ELF-1 (cell line): ENCODE measurements around the gene IL19.
A peak's percentile ranks its signal among the peaks of the same experiment; 100 is the strongest.

ENCODE experiments used
- DNase-seq: peaks from one replicate; pipeline ENCODE4 v3.0.0-alpha.2; 2016; ENCODE audit warnings: low read depth, low spot score

IL19 gene, protein sequence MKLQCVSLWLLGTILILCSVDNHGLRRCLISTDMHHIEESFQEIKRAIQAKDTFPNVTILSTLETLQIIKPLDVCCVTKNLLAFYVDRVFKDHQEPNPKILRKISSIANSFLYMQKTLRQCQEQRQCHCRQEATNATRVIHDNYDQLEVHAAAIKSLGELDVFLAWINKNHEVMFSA

GRCh38 chr1:206770531-206771337 is at the start of gene IL19:
TSS of gene IL19 (plus strand) at chr1:206770773. CDS start at chr1:206836663, 65,890 bp downstream.
- DNase-seq, result peak; percentile 76

DNA sequence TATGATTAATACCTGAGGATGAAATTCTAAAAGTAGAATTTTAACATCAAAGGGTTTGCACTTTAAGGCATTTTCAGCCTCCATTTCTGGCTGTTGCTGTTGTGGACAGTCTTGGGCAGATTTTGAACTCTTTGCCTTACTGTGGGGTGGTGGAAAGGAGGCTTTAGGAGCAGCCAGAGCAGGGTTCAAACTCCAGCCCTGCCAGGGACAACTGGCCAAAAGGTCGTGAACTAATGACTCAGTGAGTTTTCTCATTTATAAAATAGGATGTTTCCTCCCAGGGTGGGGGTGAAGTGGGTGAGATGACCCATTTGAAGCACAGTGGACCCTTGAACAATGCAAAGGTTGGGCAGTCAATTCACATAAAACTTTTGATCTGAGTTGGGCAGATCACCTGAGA is 49.1 kb upstream of the IL19 start:
- DNase-seq, result no peak

DNA sequence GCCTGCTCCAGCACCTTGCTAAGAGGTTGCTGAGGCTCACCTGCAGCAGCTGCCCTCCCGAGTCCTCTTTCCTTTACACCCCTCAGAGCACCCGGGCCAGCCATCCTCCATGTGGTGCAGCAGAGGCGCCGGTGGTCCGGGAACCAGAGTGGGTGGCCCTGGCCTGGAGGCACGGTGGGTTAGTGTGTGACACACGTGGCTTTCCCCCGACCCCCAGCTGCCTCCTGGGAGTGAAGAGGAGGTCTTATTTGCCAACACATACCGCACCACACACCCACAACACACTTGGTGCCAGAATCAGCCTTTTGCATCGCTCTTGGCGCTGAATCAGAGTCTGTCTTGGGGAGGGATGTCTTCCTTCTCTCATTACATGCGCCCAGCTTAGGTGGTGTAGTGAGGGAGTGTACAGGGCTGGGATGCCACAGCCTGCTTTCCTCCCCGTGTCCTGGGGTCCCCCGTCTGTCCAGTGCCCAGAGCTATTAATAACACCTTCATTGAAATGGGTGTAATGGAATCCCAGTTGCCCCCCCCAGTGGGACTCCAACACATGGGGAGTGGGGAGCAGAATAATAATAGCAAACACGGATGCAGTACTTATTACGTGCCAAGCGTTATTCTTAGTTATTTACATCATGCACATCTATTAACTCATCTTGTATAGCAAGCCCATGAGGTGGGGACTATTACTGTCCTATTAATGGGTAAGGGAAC is 47.7 kb upstream of the IL19 start:
- no peak for DNase-seq

DNA sequence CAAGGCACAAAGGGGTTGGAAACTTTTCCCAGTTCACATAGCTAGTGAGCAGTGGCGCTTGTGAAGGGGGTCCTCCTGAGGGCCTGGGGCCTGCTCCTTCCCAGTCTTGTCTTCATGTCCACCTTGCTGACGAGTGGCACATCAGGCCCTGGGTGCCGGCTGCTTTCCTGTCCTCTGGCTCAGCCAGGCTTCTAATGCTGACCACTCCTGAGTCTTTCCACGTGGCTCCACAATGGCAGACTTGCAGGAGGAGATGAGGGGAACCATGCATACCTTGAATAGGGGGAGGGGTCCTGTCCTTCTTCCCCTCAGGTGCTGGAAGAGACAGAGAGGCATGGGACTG is 47.1 kb upstream of the IL19 start:
- DNase-seq, result no peak

DNA sequence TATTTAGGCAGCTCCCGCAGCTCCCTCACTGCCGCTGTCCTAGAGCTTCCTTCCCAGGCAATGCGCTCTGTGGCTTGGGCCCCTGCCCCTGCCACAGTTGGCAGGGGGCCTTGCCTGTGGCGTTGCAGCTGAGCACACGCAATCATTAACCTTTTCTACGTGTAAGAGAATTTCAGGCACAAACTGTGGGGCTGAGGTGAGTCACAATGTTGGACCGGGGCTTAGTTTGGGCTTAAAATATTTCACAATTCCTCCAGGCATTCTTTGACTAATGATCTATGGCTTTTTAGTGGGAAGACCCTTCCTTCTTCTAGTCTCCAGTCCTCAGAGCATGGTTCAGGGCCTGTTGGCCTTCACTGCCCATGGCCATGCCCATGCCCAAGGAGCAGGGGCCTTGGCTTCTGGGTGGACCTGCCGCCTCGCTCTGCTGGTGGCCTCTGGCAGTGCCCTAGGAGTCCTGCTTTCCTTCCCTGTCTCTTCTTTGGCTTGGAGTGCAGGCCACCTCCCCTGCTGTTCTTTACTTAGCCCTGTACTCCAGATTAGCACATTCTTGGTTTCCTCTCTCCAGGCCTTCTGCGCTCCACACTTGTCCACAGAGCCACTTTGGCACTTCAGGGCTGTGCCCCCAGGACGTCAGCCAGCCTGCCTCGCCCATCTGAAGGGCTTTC is 46.6 kb upstream of the IL19 start:
- DNase-seq, result peak; percentile 64

GRCh38 chr1:206725109-206725963 is 45.2 kb upstream of the IL19 start:
- peak; percentile 61 for DNase-seq

DNA sequence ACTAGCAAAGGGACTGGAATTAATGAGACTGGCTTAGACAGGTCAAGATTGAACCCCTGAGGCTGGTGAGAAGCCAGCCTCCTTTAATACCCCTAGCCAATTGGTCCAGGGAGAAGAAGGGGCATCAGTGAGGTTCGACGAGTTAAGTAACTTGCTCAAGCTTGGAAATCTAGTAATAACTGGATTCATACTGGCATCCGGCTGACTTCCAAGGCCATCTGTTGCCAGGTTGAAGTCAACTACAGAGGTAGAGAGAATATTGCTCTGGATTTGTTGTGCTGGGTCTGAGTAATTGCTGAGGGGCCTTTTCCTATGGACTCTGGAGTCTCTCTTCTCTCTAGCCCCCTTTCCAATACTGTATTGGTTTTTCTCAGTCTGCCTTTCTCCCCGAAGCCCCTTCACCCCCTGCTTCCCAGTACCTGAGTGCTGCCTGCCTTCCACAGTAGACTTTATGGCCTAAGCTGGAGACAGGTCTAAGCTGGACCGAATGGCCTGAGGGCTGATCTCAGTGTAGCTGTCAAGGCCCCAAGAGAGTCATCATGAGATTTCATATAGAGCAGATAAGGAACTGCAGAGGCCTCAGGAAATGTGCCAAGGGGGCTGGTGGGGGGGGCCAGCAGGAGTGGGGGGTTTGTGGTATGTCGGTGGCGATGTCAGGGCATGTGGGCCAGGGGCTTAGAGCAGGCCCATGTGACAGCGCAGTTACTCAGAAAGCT is 42.4 kb upstream of the IL19 start:
- no peak for DNase-seq

GRCh38 chr1:206728697-206728987 is 41.9 kb upstream of the IL19 start:
- DNase-seq, result no peak

GRCh38 chr1:206729050-206729449 is 41.5 kb upstream of the IL19 start:
- no peak for DNase-seq

DNA sequence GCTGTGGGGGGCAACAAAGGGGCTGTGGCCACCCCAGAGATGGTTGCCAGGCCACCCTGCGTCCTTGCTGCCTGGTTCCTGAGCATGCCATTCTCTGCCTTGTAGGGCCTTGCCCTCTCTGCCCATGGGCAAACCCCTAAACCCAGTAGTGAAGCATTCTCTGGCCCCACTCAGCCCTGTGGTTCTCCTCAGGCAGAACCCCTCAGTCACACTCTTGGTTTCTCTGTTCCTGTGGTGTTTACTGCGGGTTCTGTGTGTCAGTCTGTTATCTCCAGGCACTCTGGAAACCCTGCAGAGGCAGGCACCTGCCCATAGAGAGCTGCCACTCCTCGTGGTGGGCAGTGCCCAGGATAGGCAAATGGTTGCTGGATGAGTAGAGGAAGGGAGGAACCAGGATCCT is 41.1 kb upstream of the IL19 start:
- no peak for DNase-seq

DNA sequence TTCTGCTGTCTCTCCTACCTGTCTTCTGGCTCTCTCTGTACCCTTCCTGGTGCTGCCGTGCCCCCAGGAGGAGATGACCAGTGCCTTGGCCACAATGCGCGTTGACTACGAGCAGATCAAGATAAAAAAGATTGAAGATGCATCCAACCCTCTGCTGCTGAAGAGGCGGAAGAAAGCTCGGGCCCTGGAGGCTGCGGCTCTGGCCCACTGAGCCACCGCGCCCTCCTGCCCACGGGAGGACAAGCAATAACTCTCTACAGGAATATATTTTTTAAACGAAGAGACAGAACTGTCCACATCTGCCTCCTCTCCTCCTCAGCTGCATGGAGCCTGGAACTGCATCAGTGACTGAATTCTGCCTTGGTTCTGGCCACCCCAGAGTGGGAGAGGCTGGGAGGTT is 38.1 kb upstream of the IL19 start:
- DNase-seq, result no peak

GRCh38 chr1:206732992-206733391 is 37.6 kb upstream of the IL19 start:
- no peak for DNase-seq

DNA sequence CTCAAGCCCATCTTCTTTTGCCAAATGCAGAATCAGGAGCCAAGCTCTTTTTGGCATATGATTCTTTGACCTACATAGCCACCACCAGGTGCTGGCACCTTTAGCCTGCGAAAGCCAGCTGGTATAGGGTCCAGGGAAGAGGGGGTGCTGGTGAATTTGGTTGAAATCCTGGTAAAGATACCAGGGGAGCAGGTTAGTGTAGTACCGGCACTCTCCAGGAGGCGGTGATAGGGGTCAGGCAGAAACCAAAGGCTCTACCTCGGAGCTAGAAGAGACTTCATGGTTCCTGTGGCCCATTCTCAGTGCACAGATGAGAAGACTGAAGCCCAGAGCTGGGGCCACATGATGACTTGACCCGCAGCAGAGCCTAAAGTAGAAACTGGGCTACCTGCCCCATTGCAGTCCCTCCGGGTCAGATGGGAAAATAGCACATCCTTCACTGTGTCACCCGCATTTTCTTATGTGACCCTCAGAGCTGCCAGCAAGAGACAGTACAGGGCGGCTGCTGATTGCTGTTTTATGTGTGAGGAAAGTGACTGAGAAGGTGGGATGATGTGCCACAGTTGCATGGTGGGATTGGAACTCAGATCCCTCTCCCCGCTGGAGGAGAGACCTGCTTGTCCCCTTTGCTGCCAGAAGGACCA is 36.0 kb upstream of the IL19 start:
- peak; percentile 53 for DNase-seq

GRCh38 chr1:206735553-206736031 is 35.0 kb upstream of the IL19 start:
- no peak for DNase-seq

DNA sequence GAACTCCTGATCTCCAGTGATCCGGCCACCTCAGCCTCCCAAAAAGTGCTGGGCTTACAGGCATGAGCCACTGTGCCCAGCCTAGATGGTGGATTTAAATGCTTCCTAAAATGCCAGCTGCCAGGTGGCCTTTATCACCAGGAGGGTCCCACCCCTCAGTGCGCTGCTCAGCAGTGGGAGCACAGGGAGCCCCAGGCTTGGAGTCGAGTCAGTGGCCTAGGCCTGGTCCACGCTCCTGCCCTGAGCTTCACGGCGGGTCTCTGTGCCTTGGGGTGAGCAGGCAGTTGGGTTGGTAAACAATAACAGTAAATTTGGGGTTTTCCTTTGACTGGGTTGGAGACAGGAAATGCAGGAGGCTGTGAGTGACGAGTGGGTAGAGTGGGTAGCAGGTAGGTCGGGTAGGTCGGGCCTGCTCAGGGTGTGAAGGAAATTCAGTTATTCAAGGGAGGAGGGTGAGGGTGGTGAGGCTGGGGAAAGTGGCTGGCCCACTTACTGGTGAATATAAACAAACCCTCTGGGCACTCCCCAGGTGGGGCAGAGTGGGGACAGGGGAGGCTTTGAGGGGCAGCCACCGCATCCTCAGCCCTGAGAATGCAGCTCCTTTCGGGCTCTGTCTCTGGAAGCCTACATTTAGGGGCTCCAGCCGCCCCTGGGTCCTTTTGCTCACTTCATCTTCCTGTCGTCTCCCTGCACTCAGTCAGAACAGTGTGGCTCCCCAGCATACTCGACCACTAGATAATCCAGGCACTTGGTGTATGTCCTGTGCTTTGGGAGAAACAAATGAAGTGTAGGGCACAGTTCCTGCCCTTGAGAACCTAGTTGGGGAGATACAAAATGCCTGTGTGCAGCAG is 33.5 kb upstream of the IL19 start:
- no peak for DNase-seq

DNA sequence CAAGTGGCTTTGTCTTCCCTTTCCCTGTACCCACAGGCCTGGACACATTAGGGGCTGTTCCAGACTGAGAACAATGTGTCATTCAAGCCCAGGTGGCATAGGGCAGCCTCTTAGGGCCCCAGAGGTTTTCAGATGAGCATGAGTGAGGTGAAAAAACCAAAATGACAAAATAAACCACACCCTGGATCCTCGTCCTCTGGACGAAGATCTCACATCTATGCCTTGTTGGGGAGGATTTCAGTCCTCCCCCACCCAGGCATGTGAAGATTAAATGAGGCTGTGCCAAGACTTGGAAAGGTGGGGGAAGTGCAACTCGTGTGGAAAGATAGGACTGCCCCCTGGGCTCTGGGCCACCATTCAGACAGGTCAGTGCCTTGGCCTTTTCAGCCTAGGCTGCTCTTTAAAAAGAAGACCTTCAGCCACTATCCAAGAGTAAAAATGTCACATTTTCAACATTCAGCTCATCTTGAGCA is 32.8 kb upstream of the IL19 start:
- no peak for DNase-seq

DNA sequence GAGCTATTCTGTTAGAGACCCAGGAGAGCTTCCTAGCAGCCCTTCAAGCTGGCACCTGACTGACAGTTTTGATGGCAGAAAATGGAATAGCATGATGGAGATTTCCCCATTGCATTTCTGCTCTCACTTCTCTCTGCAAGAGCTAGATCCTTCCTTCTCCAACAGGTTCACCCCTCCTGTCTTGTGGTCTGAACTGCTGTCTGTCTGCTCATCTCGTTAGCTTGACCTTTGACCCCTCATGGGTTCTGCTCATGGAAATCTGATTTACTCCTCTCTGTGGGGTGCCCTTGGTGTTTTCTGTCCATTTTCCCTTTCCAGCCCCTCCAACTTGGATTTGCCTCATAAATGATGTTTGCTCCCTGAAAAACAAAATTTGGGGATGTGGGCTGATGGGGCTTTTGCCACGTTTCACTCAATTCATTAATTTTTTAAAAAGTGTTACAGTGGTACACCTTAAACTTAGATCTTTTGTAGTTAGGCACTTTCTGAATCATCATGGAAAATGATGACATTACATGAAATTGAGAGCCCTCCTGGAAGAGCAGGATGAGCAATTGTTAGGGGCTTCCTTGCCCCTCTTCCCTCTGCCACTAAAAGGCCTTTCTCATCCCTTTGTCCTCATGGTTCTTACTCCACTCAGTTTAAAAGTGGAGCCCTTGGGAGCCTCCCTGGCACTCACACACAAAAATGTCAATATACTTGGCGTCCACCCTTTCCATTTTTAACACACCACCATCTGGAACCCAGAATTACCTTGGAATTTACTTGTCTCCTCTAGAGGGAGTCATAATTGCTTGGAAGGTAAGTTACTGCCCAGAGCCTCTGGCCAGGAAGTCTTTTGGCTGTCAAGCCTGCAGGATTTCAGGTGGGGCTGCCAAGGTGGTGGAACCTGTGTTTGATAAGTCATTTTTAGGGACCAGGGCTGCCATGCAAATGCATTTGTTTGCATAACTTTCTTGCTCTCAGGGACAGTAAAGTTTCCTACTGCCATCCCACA is 31.9 kb upstream of the IL19 start:
- DNase-seq, result peak; percentile 66
